GM18526 (cell line): ENCODE results near the gene CCN5.

Source experiments
- POLR2A ChIP-seq: IDR thresholded peaks from 3 replicates; pipeline ENCODE4 v1.6.1; 2011; ENCODE audit not compliant: insufficient read length; ENCODE audit errors: extremely low read depth

The CCN5 gene

GRCh38 chr20:44742304-44743079 is 27.3 kb downstream of the CCN5 start:
- no peak for TF ChIP-seq POLR2A

GRCh38 chr20:44743080-44743701 is 28.0 kb downstream of the CCN5 start:
- no peak for TF ChIP-seq POLR2A

- TF ChIP-seq POLR2A, result no peak
Measured at GRCh38 chr20:44743916-44744655, 28.9 kb downstream of the CCN5 start.

GRCh38 chr20:44745122-44745597 is 30.0 kb downstream of the CCN5 start:
- no peak for TF ChIP-seq POLR2A

- no peak for TF ChIP-seq POLR2A
Measured at GRCh38 chr20:44745598-44746366, 30.6 kb downstream of the CCN5 start, which contains the start of gene KCNK15. KCNK15 (plus strand) TSS chr20:44745865; CDS start chr20:44745911, 46 bp downstream.

GRCh38 chr20:44746367-44747165 is 31.4 kb downstream of the CCN5 start:
- TF ChIP-seq POLR2A, result no peak

- no peak for TF ChIP-seq POLR2A
Measured at GRCh38 chr20:44747166-44748004, 32.2 kb downstream of the CCN5 start.

GRCh38 chr20:44748005-44748370 is 32.8 kb downstream of the CCN5 start:
- no peak for TF ChIP-seq POLR2A

GRCh38 chr20:44750081-44750805 is 35.1 kb downstream of the CCN5 start:
- TF ChIP-seq POLR2A, result no peak

GRCh38 chr20:44752099-44752931 is 37.1 kb downstream of the CCN5 start:
- no peak for TF ChIP-seq POLR2A

GRCh38 chr20:44754554-44754953 is 39.4 kb downstream of the CCN5 start:
- no peak for TF ChIP-seq POLR2A
